Lower leg skin (tissue), 3 donors: ENCODE measurements around the gene NFIB.

ENCODE experiments used
- POLR2A ChIP-seq, 2 donors: fragments of 450-650 bp; IDR thresholded peaks; one replicate each; pipeline ENCODE4 v1.6.1; 2016 to 2017; ENCODE audit warnings: antibody characterized with exemption in 2 of 2, mild to moderate bottlenecking in 1 of 2, moderate library complexity in 1 of 2
- TF ChIP-seq, protein P1 (sequence below), 3 donors: fragments of 450-650 bp; IDR thresholded peaks; one replicate each; pipeline ENCODE4 v1.5.1; 2016; ENCODE audit warnings: antibody characterized with exemption in 3 of 3, mild to moderate bottlenecking in 3 of 3, moderate library complexity in 2 of 3

DNA sequence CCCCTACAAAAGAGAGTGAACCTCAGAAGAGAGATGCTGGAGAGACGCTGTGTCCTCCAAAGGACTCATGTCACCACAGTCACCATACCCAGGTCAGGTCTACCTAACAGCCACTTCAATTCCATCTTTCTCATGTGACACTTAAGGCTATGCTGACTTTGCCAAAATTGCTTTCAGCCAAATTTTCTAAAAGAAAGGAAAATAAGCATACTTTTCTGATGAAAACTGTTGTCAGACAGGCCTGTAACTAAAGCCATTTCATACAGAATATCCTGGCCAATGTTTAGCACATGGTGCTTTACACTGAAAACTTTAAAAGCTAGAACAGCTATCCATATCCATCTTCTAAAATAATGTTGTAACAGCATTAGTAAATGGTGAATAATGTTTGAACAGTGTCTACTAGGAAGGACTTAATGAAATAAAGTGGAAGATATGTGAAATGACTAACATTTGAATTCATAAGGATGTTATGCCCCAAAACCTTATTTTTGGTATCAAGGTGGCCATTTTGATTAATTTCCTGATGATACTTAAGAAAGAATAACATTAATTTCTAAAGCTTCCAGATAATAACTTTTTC is 97.2 kb downstream of the NFIB start:
- TF ChIP-seq, protein P1, sequence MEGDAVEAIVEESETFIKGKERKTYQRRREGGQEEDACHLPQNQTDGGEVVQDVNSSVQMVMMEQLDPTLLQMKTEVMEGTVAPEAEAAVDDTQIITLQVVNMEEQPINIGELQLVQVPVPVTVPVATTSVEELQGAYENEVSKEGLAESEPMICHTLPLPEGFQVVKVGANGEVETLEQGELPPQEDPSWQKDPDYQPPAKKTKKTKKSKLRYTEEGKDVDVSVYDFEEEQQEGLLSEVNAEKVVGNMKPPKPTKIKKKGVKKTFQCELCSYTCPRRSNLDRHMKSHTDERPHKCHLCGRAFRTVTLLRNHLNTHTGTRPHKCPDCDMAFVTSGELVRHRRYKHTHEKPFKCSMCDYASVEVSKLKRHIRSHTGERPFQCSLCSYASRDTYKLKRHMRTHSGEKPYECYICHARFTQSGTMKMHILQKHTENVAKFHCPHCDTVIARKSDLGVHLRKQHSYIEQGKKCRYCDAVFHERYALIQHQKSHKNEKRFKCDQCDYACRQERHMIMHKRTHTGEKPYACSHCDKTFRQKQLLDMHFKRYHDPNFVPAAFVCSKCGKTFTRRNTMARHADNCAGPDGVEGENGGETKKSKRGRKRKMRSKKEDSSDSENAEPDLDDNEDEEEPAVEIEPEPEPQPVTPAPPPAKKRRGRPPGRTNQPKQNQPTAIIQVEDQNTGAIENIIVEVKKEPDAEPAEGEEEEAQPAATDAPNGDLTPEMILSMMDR (IDR thresholded peaks at IDR 0.05), result no peak
- TF ChIP-seq POLR2A (IDR thresholded peaks at IDR 0.05), result no peak
